ENCODE measurements around the gene CCDC50. TPM values are rescaled to one million over a fixed set of nuclear protein-coding genes. Genes with fewer than 3 reads are reported as not detected.

CCDC50 gene
- total RNA-seq, 2 donors from 2014 or later: 56.0 to 84.7 TPM

DNA sequence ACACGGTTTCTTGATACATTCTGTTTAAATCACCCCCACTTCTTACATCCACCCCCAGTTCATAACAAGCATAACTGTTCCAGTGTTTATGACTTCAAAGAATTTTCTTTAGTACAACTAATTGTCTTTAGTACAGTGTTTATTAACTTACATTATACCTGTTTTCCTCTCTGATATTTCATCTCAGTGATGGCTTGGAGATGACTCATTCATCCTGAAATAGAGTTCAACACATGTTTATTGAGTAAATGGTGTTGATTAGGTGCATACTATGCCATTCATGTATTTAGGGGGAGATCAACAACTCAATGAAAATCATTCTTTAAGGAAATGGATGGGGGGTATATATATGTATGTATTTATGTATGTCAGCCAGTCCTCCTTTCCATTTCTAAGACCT lies 22.8 kb downstream of the CCDC50 start:
- no peaks in the 10 kb centered on the region for H3K9me3 ChIP-seq
- no peak for DNase-seq (ENCODE audit: low spot score)
- H3K4me3 ChIP-seq: no peak overlapping the region
- intact Hi-C loops (cut with DNase I): no loop called here
- H3K36me3 ChIP-seq: no peaks in the 10 kb centered on the region
- WGBS: 90% methylated on average over 1 of the region's 1 CpG
- H3K27ac ChIP-seq: no peak overlapping the region
- no peaks in the 10 kb centered on the region for H3K27me3 ChIP-seq (replicated peaks; ENCODE audit: insufficient read depth)
- no peaks in the 10 kb centered on the region for H3K4me1 ChIP-seq (replicated peaks)
- TF ChIP-seq POLR2AphosphoS5 (IDR thresholded peaks at IDR 0.05) (no peak), POLR2A (IDR thresholded peaks at IDR 0.05) (no peak)
- TF ChIP-seq, protein P1, sequence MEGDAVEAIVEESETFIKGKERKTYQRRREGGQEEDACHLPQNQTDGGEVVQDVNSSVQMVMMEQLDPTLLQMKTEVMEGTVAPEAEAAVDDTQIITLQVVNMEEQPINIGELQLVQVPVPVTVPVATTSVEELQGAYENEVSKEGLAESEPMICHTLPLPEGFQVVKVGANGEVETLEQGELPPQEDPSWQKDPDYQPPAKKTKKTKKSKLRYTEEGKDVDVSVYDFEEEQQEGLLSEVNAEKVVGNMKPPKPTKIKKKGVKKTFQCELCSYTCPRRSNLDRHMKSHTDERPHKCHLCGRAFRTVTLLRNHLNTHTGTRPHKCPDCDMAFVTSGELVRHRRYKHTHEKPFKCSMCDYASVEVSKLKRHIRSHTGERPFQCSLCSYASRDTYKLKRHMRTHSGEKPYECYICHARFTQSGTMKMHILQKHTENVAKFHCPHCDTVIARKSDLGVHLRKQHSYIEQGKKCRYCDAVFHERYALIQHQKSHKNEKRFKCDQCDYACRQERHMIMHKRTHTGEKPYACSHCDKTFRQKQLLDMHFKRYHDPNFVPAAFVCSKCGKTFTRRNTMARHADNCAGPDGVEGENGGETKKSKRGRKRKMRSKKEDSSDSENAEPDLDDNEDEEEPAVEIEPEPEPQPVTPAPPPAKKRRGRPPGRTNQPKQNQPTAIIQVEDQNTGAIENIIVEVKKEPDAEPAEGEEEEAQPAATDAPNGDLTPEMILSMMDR (IDR thresholded peaks at IDR 0.05): no peak

DNA sequence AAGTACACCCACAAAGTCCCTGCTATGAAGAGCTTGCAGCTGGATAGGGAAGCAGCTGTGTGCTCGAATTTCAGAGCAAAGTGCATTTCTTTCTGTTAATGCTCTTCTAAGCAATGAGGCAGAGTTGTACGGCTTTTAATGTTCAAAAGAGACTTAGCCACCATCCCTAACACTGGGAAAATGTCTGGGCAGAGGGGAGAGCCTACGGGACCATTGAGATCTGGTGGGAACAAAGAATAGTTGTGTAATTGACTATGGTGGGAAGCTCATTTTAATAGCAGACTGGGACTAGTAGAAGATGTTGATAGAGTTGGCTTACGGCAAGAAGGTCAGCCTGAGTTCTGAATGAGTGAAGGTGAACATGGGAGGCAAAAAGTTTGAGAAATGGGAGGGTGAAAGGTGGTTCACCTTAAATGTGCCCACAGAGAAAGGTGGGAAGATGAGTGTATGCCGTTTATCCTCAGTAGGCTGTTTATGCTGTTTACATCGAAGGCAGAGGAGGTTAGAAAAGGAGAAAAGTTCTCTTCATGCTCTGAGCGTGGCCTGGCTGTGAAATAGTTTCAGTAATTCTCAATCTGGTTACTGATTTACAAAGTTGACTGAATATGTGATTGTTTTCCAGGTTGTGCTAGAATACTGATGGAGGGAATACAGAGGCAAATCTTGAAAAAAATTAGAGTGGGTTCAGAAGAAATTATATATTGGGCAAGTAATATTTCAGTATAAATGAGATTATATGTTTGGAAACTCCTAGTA lies 24.0 kb downstream of the CCDC50 start:
- 68% methylated on average over 7 of the region's 7 CpGs for WGBS
- no peaks in the 10 kb centered on the region for H3K36me3 ChIP-seq
- intact Hi-C loops (cut with DNase I): no loop called here
- no peak overlapping the region for H3K4me3 ChIP-seq
- no peak overlapping the region for H3K27ac ChIP-seq
- H3K4me1 ChIP-seq (replicated peaks): no peaks in the 10 kb centered on the region
- no peaks in the 10 kb centered on the region for H3K9me3 ChIP-seq
- no peak for DNase-seq (ENCODE audit: low spot score)
- TF ChIP-seq POLR2A (IDR thresholded peaks at IDR 0.05): no peak
- TF ChIP-seq, protein P1 (IDR thresholded peaks at IDR 0.05): no peak
- no peak for TF ChIP-seq POLR2AphosphoS5 (IDR thresholded peaks at IDR 0.05)
- H3K27me3 ChIP-seq (replicated peaks; ENCODE audit: insufficient read depth): no peaks in the 10 kb centered on the region

DNA sequence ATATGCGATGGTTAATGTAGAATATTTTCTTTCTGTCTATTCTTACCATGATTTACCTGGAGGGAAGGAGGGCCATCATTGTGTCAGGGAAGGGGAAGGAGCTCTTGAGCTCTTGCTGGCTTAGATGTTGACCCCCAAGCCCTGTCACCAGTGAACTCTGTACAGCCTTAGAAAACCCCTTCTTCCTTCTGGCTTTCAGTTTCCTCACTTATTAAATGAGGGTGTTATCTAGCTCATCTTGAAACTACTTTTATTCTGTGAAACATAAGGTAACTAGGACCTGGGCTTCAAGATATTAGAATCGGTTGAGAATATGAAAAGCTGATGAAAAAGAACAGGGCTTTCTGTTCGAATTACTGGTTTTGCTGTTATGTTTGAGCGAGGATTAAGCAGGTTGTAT lies 26.2 kb downstream of the CCDC50 start:
- H3K27me3 ChIP-seq (replicated peaks; ENCODE audit: insufficient read depth): no peaks in the 10 kb centered on the region
- H3K36me3 ChIP-seq: no peaks in the 10 kb centered on the region
- H3K4me1 ChIP-seq (replicated peaks): no peaks in the 10 kb centered on the region
- intact Hi-C loops (cut with DNase I): no loop called here
- H3K4me3 ChIP-seq: no peak overlapping the region
- no peak overlapping the region for H3K27ac ChIP-seq
- H3K9me3 ChIP-seq: no peaks in the 10 kb centered on the region
- no peak for DNase-seq (ENCODE audit: low spot score)
- TF ChIP-seq, protein P1 (IDR thresholded peaks at IDR 0.05): no peak
- TF ChIP-seq POLR2AphosphoS5 (IDR thresholded peaks at IDR 0.05) (no peak), POLR2A (IDR thresholded peaks at IDR 0.05) (no peak)
- WGBS: 87% methylated on average over 4 of the region's 4 CpGs

DNA sequence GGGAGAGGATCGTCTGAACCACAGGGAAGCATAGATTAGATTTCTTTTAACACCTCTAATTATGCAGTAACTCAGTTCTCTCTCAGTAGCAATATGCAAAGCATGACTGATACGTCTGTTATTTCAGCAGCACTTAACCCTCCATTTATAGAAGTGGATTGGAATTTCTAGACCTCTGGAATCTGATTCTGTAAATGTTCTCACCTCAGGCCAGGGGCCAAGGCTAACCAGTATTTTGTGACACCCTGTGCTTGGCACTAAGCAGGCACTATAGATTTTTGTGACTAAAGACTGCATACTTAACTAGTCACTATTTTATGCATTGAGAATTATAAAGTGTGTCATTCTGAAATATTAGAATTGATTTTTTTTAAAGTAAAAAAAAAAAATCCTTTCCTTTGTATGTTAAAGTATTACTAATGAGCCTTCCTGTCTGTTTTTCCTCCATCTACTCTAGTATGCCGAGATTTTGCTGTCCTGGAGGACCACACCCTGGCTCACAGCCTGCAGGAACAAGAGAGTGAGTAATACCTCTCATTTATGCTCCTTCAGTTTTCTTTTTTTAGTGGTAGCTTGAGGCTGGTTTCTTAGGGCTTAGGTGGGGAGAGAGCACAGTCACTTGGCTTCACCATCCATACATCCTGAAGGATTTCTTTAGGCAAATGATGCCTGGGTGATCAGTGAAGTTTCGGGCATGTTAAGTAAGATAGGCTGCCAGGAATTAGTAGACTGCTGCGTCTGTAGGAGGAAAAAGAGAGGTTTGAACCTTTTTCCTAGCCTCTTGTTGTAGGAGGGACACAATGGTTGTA lies 27.6 kb downstream of the CCDC50 start:
- Histone ChIP-seq H3K36me3 (no peaks in the 10 kb centered on the region), H3K27ac (no peak overlapping the region), H3K27me3 (replicated peaks; ENCODE audit: insufficient read depth) (no peaks in the 10 kb centered on the region), H3K4me1 (replicated peaks) (no peaks in the 10 kb centered on the region), H3K9me3 (no peaks in the 10 kb centered on the region), H3K4me3 (no peak overlapping the region)
- intact Hi-C loops (cut with DNase I): no loop called here
- WGBS: 63% methylated on average over 5 of the region's 5 CpGs
- TF ChIP-seq POLR2AphosphoS5 (IDR thresholded peaks at IDR 0.05) (no peak), POLR2A (IDR thresholded peaks at IDR 0.05) (no peak)
- TF ChIP-seq, protein P1 (IDR thresholded peaks at IDR 0.05): no peak
- no peak for DNase-seq (ENCODE audit: low spot score)
